NK-92 treated with Interleukin-12 subunit alpha and Interleukin-12 subunit beta, amount 100 ng/mL, for 24 hours (cell line): ENCODE results near the gene NDE1.

ENCODE experiments used
- DNase-seq: peaks from one replicate; lab custom pipeline; 2025; lab: John Stamatoyannopoulos, UW

NDE1 gene

DNA sequence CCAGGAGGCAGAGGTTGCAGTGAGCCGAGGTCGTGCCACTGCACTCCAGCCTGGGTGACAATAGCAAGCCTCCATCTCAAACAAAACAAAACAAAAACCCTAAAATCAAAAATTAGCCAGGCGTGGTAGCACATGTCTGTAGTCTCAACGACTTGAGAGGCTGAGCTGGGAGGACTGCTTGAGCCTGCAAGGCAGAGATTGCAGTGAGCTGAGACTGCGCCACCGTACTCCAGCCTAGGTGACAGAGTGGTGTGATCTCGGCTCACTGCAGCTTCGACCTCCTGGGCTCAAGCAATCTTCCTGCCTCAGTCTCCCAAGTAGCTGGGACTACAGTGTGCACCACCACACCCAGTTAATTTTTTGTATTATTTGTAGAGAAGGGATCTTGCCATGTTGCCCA is 119.2 kb downstream of the NDE1 start:
- DNase-seq, result no peak

DNA sequence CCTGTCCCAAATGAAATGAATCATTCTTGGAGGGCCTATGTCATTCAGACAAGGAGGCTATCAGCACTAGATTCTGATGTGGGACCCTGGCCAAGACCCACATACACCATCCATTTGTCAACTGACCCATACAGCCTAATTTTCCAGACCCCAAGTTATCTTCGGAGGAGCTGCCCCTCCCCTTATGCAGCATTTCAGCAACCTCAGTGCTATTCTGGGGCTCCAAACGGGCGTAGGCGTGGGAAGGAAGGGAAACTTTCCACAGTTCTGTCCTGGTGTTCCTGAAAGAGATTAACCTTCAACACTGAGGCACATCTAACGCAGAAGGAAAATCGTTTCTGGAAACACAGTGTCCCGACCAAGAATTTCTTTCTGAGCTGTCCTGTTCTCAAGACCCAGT is 120.1 kb downstream of the NDE1 start:
- no peak for DNase-seq

DNA sequence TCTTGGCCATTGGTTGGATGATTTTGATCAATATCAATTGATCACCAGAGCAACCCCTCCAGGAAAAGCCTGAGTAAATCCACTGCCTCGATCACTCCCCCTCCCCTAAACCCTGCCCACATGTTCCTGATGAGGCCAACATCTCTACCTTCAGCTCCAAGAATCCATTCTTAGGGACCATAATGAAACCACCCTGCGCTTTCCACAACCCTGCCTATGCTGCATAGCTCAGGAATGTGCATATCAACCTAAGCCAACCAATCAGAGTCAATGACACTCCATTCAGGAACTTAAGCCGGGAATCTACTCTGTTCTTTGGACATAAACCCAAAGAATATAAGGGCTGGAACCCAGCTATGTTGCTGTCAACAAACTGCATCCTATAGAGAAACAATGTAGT is 120.5 kb downstream of the NDE1 start:
- DNase-seq, result no peak

DNA sequence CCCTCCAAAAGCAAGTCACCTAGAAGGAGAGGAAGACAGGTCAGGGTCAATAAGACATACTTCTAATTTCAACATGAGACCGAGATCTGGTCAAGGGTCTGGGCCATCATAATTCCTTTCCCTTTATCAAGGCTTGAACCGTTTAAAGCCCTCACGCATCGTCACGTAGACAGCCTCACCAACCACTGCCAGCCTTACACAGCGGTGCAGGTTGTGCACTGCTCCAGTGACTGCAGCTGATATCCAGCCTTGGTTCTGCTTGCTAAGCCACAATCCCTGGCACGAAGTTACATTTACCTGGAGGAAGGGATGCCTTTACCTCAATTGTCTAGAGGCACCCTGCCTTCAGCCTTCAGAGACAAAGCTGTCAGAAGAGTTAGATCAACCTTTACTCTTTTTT is 121.6 kb downstream of the NDE1 start:
- DNase-seq, result no peak

DNA sequence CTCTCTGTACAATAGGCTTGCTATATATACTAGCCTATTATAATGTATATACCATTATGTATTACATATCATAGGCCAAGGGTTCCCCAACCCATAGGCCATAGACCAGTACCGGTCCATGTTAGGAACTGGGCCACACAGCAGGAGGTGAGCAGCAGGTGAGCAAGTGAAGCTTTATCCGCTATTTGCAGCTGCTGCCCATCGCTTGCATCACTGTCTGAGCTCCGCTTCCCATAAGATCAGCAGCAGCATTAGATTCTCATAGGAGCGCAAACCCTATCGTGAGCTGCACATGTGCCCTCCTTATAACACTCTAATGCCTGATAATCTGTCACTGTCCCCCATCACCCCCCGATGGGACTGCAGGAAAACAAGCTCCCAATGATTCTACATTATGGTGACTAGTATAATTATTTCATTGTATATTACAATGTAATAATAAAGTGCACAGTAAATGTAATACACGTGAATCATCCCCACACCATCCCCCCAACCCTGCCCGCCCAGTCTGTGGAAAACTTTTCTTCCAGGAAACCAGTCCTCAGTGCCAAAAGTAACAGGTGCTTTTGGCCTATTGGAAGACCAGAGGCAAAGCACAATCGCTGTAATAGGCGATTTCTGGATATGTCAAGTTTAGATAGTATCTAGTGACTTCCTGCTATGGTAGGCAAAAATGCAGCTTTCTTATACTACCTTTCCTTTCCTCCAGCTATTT is 122.7 kb downstream of the NDE1 start:
- no peak for DNase-seq

DNA sequence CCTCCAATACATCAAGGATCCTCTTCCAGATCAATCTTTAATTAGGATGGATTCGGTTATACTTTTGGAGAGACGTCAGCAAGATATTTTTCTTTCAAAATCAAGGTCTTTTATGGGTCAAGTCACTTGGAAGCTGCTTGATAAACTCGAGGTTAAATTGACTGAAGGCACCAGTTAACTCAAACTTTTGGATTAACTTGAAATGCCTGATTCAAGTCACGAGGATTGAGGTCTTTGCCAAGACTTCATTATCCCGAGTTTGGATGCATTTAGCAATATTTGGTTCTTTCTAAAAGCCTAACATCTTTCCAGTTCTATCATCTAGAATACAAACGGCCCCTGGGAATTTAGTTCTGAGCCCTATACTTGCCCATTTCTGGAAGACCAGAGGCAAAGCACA is 123.9 kb downstream of the NDE1 start:
- DNase-seq, result no peak

DNA sequence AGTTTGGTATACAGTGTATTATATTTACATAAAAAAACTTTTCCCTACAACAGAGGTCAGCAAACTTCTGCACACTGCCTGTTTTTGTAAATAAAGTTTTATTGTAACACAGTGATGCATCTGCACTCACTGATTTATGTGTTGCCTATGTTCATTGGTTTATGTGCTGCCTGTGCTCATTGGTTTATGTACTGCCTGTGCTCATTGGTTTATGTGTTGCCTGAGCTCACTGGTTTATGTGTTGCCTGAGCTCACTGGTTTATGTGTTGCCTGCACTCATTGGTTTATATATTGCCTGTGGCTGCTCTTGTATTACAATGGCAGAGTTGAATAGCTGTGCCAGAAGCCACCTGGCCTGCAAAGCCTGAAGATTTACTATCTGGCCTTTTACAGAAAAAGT is 125.2 kb downstream of the NDE1 start:
- DNase-seq, result no peak

DNA sequence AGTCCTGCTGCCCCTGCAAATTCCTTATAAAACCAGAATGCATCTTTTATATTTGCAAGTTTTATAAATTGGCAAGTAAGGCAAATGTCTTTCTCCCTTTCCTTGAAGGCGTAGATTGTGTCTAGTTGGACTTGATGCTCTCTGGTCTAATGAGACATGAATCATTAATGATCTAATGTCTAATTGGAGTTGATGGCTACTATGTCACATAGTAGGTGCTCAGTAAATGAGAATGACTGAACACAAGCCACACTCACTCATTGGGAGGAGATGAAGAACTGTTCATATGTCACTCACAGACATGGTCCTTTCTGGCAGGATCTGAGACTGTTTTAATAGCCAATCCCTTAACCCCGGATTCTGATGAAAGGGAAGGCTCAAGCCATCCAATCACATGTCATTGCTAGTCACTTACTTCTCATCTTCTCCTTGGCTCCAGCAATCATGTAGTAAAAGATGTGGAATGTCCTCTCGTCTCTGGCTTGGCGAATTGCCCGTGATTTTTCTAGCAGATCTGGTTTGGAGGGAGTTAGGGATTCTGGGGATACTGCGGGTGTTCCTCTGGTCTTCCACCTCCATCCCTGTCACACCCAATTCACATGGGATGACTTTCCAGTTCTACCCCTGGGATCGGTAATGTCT is 125.7 kb downstream of the NDE1 start:
- DNase-seq, result no peak
